HepG2 (cell line): ENCODE measurements around the gene RAPGEFL1. TPM values are rescaled to one million over a fixed set of nuclear protein-coding genes. Genes with fewer than 3 reads are reported as not detected.

Experiments
- ATM ChIP-seq: fragments of 450-650 bp; IDR thresholded peaks from 2 replicates; pipeline ENCODE4 v1.7.1; 2017; ENCODE audit warnings: mild to moderate bottlenecking, borderline replicate concordance
- CHD4 ChIP-seq: fragments of 200-600 bp; sonication (generic); IDR thresholded peaks from 2 replicates; pipeline ENCODE4 v1.7.0; 2017; ENCODE audit warnings: mild to moderate bottlenecking, low read length, borderline replicate concordance
- CTCF ChIP-seq: sonication (generic); formaldehyde crosslinking; IDR thresholded peaks from 2 replicates; pipeline ENCODE4 v1.5.0; 2020; ENCODE audit warnings: mild to moderate bottlenecking, missing genetic modification reagents, moderate library complexity
- DMAP1 ChIP-seq: IDR thresholded peaks from 2 replicates; pipeline ENCODE4 v1.6.1; 2016
- GFI1 ChIP-seq: sonication (generic); formaldehyde crosslinking; IDR thresholded peaks from 2 replicates; pipeline ENCODE4 v1.5.0; 2020; ENCODE audit warnings: missing genetic modification reagents, mild to moderate bottlenecking, borderline replicate concordance
- KDM1A ChIP-seq: IDR thresholded peaks from 2 replicates; pipeline ENCODE4 v1.6.1; 2016; ENCODE audit warnings: missing compliant biosample characterization
- LRRFIP1 ChIP-seq: sonication (generic); formaldehyde crosslinking; conservative IDR thresholded peaks from 2 replicates; pipeline ENCODE4 v1.4.0; 2020; ENCODE audit warnings: missing genetic modification reagents
- MEIS2 ChIP-seq: sonication (generic); formaldehyde crosslinking; IDR thresholded peaks from 2 replicates; pipeline ENCODE4 v1.9.0; 2021; ENCODE audit warnings: mild to moderate bottlenecking, missing genetic modification reagents
- MIXL1 ChIP-seq: IDR thresholded peaks from 2 replicates; pipeline ENCODE4 v1.6.1; 2016
- NFE2L1 ChIP-seq: sonication (generic); formaldehyde crosslinking; IDR thresholded peaks from 2 replicates; pipeline ENCODE4 v1.4.0; 2020; ENCODE audit warnings: missing genetic modification reagents, mild to moderate bottlenecking, borderline replicate concordance
- SKI ChIP-seq: fragments of 450-650 bp; IDR thresholded peaks from one replicate; pipeline ENCODE4 v1.6.1; 2018; ENCODE audit warnings: mild to moderate bottlenecking; ENCODE audit not compliant: partially characterized antibody
- THAP9 ChIP-seq: sonication (generic); formaldehyde crosslinking; IDR thresholded peaks from 2 replicates; pipeline ENCODE4; 2020; ENCODE audit warnings: missing genetic modification reagents, mild to moderate bottlenecking, borderline replicate concordance
- ZBTB33 ChIP-seq: sonication (generic); formaldehyde crosslinking; IDR thresholded peaks from 2 replicates; pipeline ENCODE4 v1.4.0; 2020; ENCODE audit warnings: missing genetic modification reagents
- ZC3H4 ChIP-seq: sonication (generic); formaldehyde crosslinking; IDR thresholded peaks from 2 replicates; pipeline ENCODE4 v1.4.0; 2020; ENCODE audit warnings: missing genetic modification reagents, borderline replicate concordance
- ZMYM2 ChIP-seq: sonication (generic); formaldehyde crosslinking; IDR thresholded peaks from 2 replicates; pipeline ENCODE4 v1.8.0; 2022; ENCODE audit warnings: mild to moderate bottlenecking, missing genetic modification reagents
- ZNF30 ChIP-seq: sonication (generic); formaldehyde crosslinking; IDR thresholded peaks from 2 replicates; pipeline ENCODE4 v1.5.0; 2020; ENCODE audit warnings: mild to moderate bottlenecking, missing genetic modification reagents
- ZNF567 ChIP-seq: sonication (generic); formaldehyde crosslinking; IDR thresholded peaks from 2 replicates; pipeline ENCODE4 v1.8.1; 2023; ENCODE audit warnings: mild to moderate bottlenecking, missing genetic modification reagents, borderline replicate concordance
- ZNF629 ChIP-seq: sonication (generic); formaldehyde crosslinking; conservative IDR thresholded peaks from 2 replicates; pipeline ENCODE4 v1.5.0; 2020; ENCODE audit warnings: missing genetic modification reagents
- ZNF737 ChIP-seq: sonication (generic); formaldehyde crosslinking; IDR thresholded peaks from 2 replicates; pipeline ENCODE4 v1.5.0; 2020; ENCODE audit warnings: missing genetic modification reagents, mild to moderate bottlenecking, borderline replicate concordance
- ZNF780A ChIP-seq: sonication (generic); formaldehyde crosslinking; IDR thresholded peaks from 2 replicates; pipeline ENCODE4 v1.8.0; 2022; ENCODE audit warnings: mild to moderate bottlenecking, missing genetic modification reagents, moderate library complexity
- ZNF878 ChIP-seq: sonication (generic); formaldehyde crosslinking; IDR thresholded peaks from 2 replicates; pipeline ENCODE4 v1.8.1; 2023; ENCODE audit warnings: mild to moderate bottlenecking, missing genetic modification reagents, moderate library complexity
- polyA plus RNA-seq, 8 experiments: library from polyadenylated mRNA; depleted of rRNA in 3 of 8; stranded (reverse) in 7 of 8; unstranded in 1 of 8; fragments of >200 nt; fragmentation: Illumina TruSeq in 4 of 8; extraction: Trizol in 4 of 8; gene quantifications; 2 replicates each; pipeline versions ENCODE4 v1.2.1 to v1.2.3, GENCODE V29; 2011 to 2016; ENCODE audit warnings: low read depth in 4 of 8, missing spikeins in 1 of 8, mixed read lengths in 1 of 8; ENCODE audit not compliant: insufficient read depth in 1 of 8
- total RNA-seq, 5 experiments: library from RNA; depleted of rRNA; stranded (reverse); fragments of >200 nt; fragmentation: Illumina TruSeq; extraction: Trizol; gene quantifications; 2 replicates each; pipeline ENCODE4 v1.2.3, GENCODE V29; 2016; ENCODE audit warnings: low read depth in 1 of 5

The RAPGEFL1 gene
- total and polyA plus RNA-seq, 2 of the 13 experiments (the other 11 are each of a cell fraction or from before 2014, with no cell fraction given) = 4.5 to 7.8 TPM

- TF ChIP-seq THAP9 (CRISPR knock-in tag) = no peak
- 0 out of 2 replicates have a peak, but pooled peaks have one; percentile 74 for TF ChIP-seq ZC3H4 (CRISPR knock-in tag)
- no peak for TF ChIP-seq MIXL1 (CRISPR knock-in tag)
- TF ChIP-seq ZNF780A (CRISPR knock-in tag) = peak; percentile 68; the same call in 1 of the 2 replicates
- TF ChIP-seq ZNF629 (CRISPR knock-in tag) = peak; percentile 92
- TF ChIP-seq ZBTB33 = no peak
- 0 out of 2 replicates have a peak, but pooled peaks have one; percentile 18 for TF ChIP-seq ZNF878 (CRISPR knock-in tag)
- no peak for TF ChIP-seq MEIS2
- TF ChIP-seq KDM1A (CRISPR knock-in tag) = 0 out of 2 replicates have a peak, but pooled peaks have one; percentile 62
- TF ChIP-seq ATM = no peak
- TF ChIP-seq LRRFIP1 (CRISPR knock-in tag) = no peak
- TF ChIP-seq CTCF (CRISPR knock-in tag) = no peak
- peak; percentile 82; the same call in 1 of the 2 replicates for TF ChIP-seq CHD4
- TF ChIP-seq GFI1 = no peak
- TF ChIP-seq ZNF737 (CRISPR knock-in tag) = no peak
- TF ChIP-seq ZNF567 (CRISPR knock-in tag) = 0 out of 2 replicates have a peak, but pooled peaks have one; percentile 64
- TF ChIP-seq ZMYM2 = no peak
- TF ChIP-seq DMAP1 = no peak
- TF ChIP-seq NFE2L1 (CRISPR knock-in tag) = no peak
- no peak for TF ChIP-seq SKI
- TF ChIP-seq ZNF30 (CRISPR knock-in tag) = no peak
Observed at GRCh38 chr17:40218006-40218739, 40.9 kb downstream of the RAPGEFL1 start (continued).
